Neural crest cell (in vitro differentiated cells): ENCODE results near the gene OR52E5. TPM values are rescaled to one million over a fixed set of nuclear protein-coding genes. Genes with fewer than 3 reads are reported as not detected.

Experiments used
- DNase-seq: peaks from one replicate; pipeline ENCODE4 v3.0.0; 2021; ENCODE audit warnings: low read depth, mixed read lengths, low spot score
- H3K27ac Mint-ChIP-seq: one replicate; pipeline ENCODE4 v1.8.0; 2021; ENCODE audit warnings: mild to moderate bottlenecking, mixed read lengths; ENCODE audit not compliant: unreplicated experiment
- H3K27me3 Mint-ChIP-seq: 2 replicates; pipeline ENCODE4 v1.8.0; 2021; ENCODE audit warnings: low read depth, mild to moderate bottlenecking, mixed read lengths
- H3K36me3 Mint-ChIP-seq: 2 replicates; pipeline ENCODE4 v1.8.0; 2021; ENCODE audit warnings: low read depth, mild to moderate bottlenecking, mixed read lengths
- H3K4me1 Mint-ChIP-seq: 2 replicates; pipeline ENCODE4 v1.8.0; 2021; ENCODE audit warnings: mixed read lengths
- H3K4me3 Mint-ChIP-seq: one replicate; pipeline ENCODE4 v1.8.0; 2021; ENCODE audit warnings: mild to moderate bottlenecking, mixed read lengths
- H3K9me3 Mint-ChIP-seq: 2 replicates; pipeline ENCODE4 v1.8.0; 2021; ENCODE audit warnings: mixed read lengths
- CTCF ChIP-seq: fragments of 200-600 bp; sonication (generic); conservative IDR thresholded peaks from 2 replicates; pipeline ENCODE4 v1.5.0; 2021; ENCODE audit warnings: antibody characterized with exemption, mild to moderate bottlenecking
- total RNA-seq: library from RNA; stranded (reverse); gene quantifications from 2 replicates; pipeline ENCODE4 v1.2.1, GENCODE V29; 2021

The OR52E5 gene
- total RNA-seq, 1 donor from 2014 or later, result not detected

- H3K27ac Mint-ChIP-seq, result no peak overlapping the region
- H3K36me3 Mint-ChIP-seq, result no peaks in the 10 kb centered on the region
- no peak for DNase-seq
- no peaks in the 10 kb centered on the region for H3K9me3 Mint-ChIP-seq
- H3K4me3 Mint-ChIP-seq, result no peak overlapping the region
- no peaks in the 10 kb centered on the region for H3K4me1 Mint-ChIP-seq
- H3K27me3 Mint-ChIP-seq, result peaks cover 7% of the 10 kb centered on the region
- peak; percentile 72 for TF ChIP-seq CTCF
These were observed 1.7 kb upstream of the OR52E5 start for GRCh38 chr11:5891216-5891800.

GRCh38 chr11:5899534-5899933 is 6.5 kb downstream of the OR52E5 start:
- Mint-ChIP-seq H3K9me3 (no peaks in the 10 kb centered on the region), H3K27ac (no peak overlapping the region), H3K27me3 (peaks cover 2% of the 10 kb centered on the region), H3K36me3 (no peaks in the 10 kb centered on the region), H3K4me1 (no peaks in the 10 kb centered on the region), H3K4me3 (no peak overlapping the region)
- no peak for DNase-seq
- TF ChIP-seq CTCF, result no peak

- TF ChIP-seq CTCF, result no peak
- H3K27me3 Mint-ChIP-seq, result peaks cover 4% of the 10 kb centered on the region
- peaks cover 9% of the 10 kb centered on the region for H3K9me3 Mint-ChIP-seq
- no peak overlapping the region for H3K4me3 Mint-ChIP-seq
- H3K4me1 Mint-ChIP-seq, result no peaks in the 10 kb centered on the region
- H3K27ac Mint-ChIP-seq, result no peak overlapping the region
- DNase-seq, result no peak
- no peaks in the 10 kb centered on the region for H3K36me3 Mint-ChIP-seq
These were observed 17.5 kb downstream of the OR52E5 start for GRCh38 chr11:5910540-5910939.

GRCh38 chr11:5922749-5923426 is 29.9 kb downstream of the OR52E5 start:
- H3K9me3 Mint-ChIP-seq, result peaks cover 3% of the 10 kb centered on the region
- H3K27ac Mint-ChIP-seq, result no peak overlapping the region

GRCh38 chr11:5923427-5923776 is 30.4 kb downstream of the OR52E5 start:
- peaks cover 3% of the 10 kb centered on the region for H3K27me3 Mint-ChIP-seq
- peaks cover 5% of the 10 kb centered on the region for H3K9me3 Mint-ChIP-seq
- no peaks in the 10 kb centered on the region for H3K4me1 Mint-ChIP-seq
- H3K4me3 Mint-ChIP-seq, result no peak overlapping the region
- TF ChIP-seq CTCF, result no peak
- no peak for DNase-seq
- H3K27ac Mint-ChIP-seq, result no peak overlapping the region
- peaks cover 3% of the 10 kb centered on the region for H3K36me3 Mint-ChIP-seq

More at GRCh38 chr11:5922749-5923426, 29.9 kb downstream of the OR52E5 start:
- H3K4me1 Mint-ChIP-seq, result no peaks in the 10 kb centered on the region
- TF ChIP-seq CTCF, result no peak
- H3K27me3 Mint-ChIP-seq, result peaks cover 3% of the 10 kb centered on the region
- H3K36me3 Mint-ChIP-seq, result no peaks in the 10 kb centered on the region
- no peak overlapping the region for H3K4me3 Mint-ChIP-seq
- DNase-seq, result no peak
